Measurements from ENCODE around the gene TNRC6A.

DNA sequence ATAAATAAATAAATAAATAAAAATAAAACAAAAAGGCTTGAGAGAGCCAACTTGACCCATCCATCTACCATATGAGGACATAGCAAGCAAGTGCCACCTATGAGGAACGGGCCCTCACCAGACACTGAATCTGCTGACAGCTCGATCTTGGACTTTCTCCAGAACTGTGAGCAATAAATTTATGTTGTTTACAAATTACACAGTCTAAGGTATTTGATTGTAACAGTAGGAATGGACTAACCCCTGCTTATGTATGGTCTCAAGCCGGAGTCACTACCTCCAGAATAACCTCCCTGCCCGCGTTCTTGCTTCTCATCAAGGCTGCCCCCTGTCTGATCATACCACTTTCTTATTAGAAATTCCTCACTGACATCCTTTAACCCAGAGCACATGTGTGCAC is 126.2 kb downstream of the TNRC6A start:
- TF ChIP-seq MYNN (IDR thresholded peaks at IDR 0.05) (no peak), MYNN (CRISPR knock-in tag; IDR thresholded peaks at IDR 0.05) (no peak), MCM5 (IDR thresholded peaks at IDR 0.05; ENCODE audit: low read depth) (no peak)
